ENCODE measurements around the gene SUOX. TPM values are rescaled to one million over a fixed set of nuclear protein-coding genes. Genes with fewer than 3 reads are reported as not detected.
A peak's percentile ranks its signal among the peaks of the same experiment; 100 is the strongest.

The SUOX gene
- total and polyA plus RNA-seq, 10 donors: 6.0 to 29.1 (median 16.6) TPM

- intact Hi-C loops (cut with DNase I; ENCODE audit: low total_unique reads): no loop called here
- no peak for TF ChIP-seq CTCF (IDR thresholded peaks at IDR 0.05 in 8 of 11, conservative IDR thresholded peaks at IDR 0.05 in 3 of 11)
- TF ChIP-seq POLR2A (IDR thresholded peaks at IDR 0.05): no peak
- no peak for TF ChIP-seq POLR2AphosphoS5 (IDR thresholded peaks at IDR 0.05)
Observed at GRCh38 chr12:56004211-56004610, 7.1 kb downstream of the SUOX start.

GRCh38 chr12:56007564-56008559, 10.8 kb downstream of the SUOX start:
- peaks cover 0 to 40% (median 12%) of the 10 kb centered on the region in 6 donors for H3K4me1 ChIP-seq
- TF ChIP-seq CTCF (IDR thresholded peaks at IDR 0.05 in 8 of 11, conservative IDR thresholded peaks at IDR 0.05 in 3 of 11) (peak in 1 of 11 experiments; percentile 10), POLR2A (IDR thresholded peaks at IDR 0.05) (no peak), POLR2AphosphoS5 (IDR thresholded peaks at IDR 0.05) (peak in 1 of 3 donors; percentile 22)
- peak overlapping the region; percentile 69 to 91 (median 81) for H3K4me3 ChIP-seq
- DNase-seq: peak; percentile 88
- peaks cover 0 to 26% (median 0%) of the 10 kb centered on the region in 6 donors for H3K36me3 ChIP-seq
- WGBS, 5 donors: 2 to 5% (median 4%) methylated on average over 28 to 44 of the region's 44 CpGs
- peak overlapping the region; percentile 80 to 95 (median 92) for H3K27ac ChIP-seq
- intact Hi-C loops (cut with DNase I; ENCODE audit: low total_unique reads): no loop called here
- no peaks in the 10 kb centered on the region for H3K9me3 ChIP-seq
- no peaks in the 10 kb centered on the region for H3K27me3 ChIP-seq (replicated peaks in 1 of 7)

More at GRCh38 chr12:56004211-56004610, 7.1 kb downstream of the SUOX start:
- H3K4me3 ChIP-seq: no peak overlapping the region
- H3K27me3 ChIP-seq (replicated peaks in 1 of 7): no peaks in the 10 kb centered on the region
- 90 to 100% (median 93%) methylated on average over 6 to 10 of the region's 10 CpGs for WGBS, 5 donors
- H3K9me3 ChIP-seq: no peaks in the 10 kb centered on the region
- no peak for DNase-seq
- peaks cover 0 to 42% (median 0%) of the 10 kb centered on the region in 6 donors for H3K36me3 ChIP-seq
- H3K4me1 ChIP-seq: peaks cover 0 to 39% (median 12%) of the 10 kb centered on the region in 6 donors
- H3K27ac ChIP-seq: no peak overlapping the region

GRCh38 chr12:56010111-56010570, 13.1 kb downstream of the SUOX start:
- H3K4me3 ChIP-seq: no peak overlapping the region
- no peak overlapping the region for H3K27ac ChIP-seq
- no peaks in the 10 kb centered on the region for H3K27me3 ChIP-seq (replicated peaks in 1 of 7)
- WGBS, 5 donors: 52 to 92% (median 67%) methylated on average over 2 of the region's 2 CpGs
- intact Hi-C loops (cut with DNase I; ENCODE audit: low total_unique reads): no loop called here
- peaks cover 0 to 39% (median 12%) of the 10 kb centered on the region in 6 donors for H3K4me1 ChIP-seq
- no peak for TF ChIP-seq CTCF (IDR thresholded peaks at IDR 0.05 in 8 of 11, conservative IDR thresholded peaks at IDR 0.05 in 3 of 11)
- TF ChIP-seq POLR2A (IDR thresholded peaks at IDR 0.05): no peak
- no peak for TF ChIP-seq POLR2AphosphoS5 (IDR thresholded peaks at IDR 0.05)
- peaks cover 0 to 8% (median 0%) of the 10 kb centered on the region in 6 donors for H3K36me3 ChIP-seq
- no peaks in the 10 kb centered on the region for H3K9me3 ChIP-seq
- DNase-seq: no peak
